ENCODE results near the gene SORL1. TPM values are rescaled to one million over a fixed set of nuclear protein-coding genes. Genes with fewer than 3 reads are reported as not detected.
"Not testable (repeated sequence)": the region's sequence is repeated elsewhere in the genome, so short reads cannot be mapped to it uniquely, and the experiment has no call there.

The SORL1 gene
- total RNA-seq, 1 donor from 2014 or later, result 28.4 TPM

DNA sequence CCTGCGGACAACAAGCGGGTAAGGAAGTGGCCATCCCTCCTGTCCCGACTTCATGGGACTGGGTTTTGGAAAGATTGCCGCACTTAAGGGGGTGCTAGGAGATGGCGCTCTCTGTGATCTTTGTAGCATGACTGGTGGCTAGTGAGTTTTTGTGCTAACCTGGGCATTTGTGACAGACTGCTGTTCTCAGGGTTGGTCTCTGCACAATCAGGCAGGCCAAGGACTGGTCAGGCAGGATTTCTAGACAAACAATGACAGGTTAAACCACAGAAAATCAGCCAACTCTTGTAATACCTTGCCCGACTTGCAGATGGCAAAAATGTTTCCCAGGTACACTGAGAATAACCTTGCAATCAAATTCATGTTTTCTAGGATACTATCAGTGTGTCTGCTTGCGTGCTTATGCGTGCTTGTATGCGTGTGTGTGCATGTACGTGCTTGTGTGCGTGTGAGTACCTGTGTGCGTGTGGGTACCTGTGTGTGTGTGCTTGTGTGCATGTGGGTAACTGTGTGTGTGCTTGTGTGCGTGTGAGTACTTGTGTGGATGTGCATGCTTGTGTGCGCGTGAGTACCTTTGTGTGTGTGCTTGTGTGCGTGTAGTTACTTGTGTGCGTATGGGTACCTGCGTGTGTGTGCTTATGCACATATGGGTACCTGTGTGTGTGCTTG lies 26.2 kb downstream of the SORL1 start:
- H3K4me1 Mint-ChIP-seq, result peaks cover 45% of the 10 kb centered on the region

DNA sequence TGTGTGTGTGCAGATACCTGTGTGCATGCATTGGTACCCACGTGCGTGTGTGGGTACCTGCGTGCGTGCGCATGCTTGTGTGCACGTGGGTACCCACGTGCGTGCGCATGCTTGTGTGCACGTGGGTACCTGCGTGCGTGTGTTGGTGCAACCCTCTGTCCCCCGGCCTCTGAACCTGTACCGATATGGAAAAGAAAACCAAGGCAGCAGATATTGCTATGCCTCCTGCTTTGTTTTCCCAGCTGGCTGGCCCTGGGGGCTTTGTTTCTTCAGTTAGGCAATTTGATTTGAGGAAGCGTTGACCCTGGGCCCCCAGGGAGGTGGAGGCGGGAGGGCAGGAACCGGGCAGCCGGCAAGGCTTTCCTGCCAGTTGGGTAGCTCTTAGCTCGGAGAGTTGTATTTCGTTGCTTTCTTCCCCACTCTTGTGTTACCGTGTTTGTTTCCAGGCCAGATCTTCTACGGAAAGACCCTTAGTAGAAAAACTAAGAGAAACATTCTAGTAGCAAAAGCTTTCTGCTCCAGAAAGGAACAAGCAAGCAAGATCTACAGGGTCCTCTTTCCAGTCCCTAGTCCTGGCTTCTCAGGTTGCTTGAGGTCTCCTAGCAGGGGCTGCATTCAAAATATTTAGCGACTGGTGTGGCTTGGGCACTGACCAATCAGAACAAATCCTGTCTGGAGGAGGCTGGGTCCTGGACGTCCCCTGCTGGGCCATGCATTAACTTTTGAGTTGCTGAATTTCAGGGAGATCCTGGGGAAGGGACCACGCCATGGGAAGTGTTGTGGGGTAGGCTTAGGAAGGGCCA lies 27.0 kb downstream of the SORL1 start:
- Mint-ChIP-seq H3K27ac (no peak overlapping the region), H3K9me3 (no peaks in the 10 kb centered on the region), H3K36me3 (ENCODE audit: low read depth) (peaks cover 35% of the 10 kb centered on the region), H3K4me1 (peaks cover 50% of the 10 kb centered on the region), H3K4me3 (no peak overlapping the region), H3K27me3 (no peaks in the 10 kb centered on the region)
- intact Hi-C loops (cut with micrococcal nuclease), result no loop called here
- DNase-seq, result no peak

More for the DNA sequence above, 26.2 kb downstream of the SORL1 start:
- intact Hi-C loops (cut with micrococcal nuclease), result no loop called here
- Mint-ChIP-seq H3K36me3 (ENCODE audit: low read depth) (peaks cover 31% of the 10 kb centered on the region), H3K9me3 (no peaks in the 10 kb centered on the region), H3K4me3 (no peak overlapping the region), H3K27ac (no peak overlapping the region), H3K27me3 (no peaks in the 10 kb centered on the region)
- DNase-seq, result no peak

DNA sequence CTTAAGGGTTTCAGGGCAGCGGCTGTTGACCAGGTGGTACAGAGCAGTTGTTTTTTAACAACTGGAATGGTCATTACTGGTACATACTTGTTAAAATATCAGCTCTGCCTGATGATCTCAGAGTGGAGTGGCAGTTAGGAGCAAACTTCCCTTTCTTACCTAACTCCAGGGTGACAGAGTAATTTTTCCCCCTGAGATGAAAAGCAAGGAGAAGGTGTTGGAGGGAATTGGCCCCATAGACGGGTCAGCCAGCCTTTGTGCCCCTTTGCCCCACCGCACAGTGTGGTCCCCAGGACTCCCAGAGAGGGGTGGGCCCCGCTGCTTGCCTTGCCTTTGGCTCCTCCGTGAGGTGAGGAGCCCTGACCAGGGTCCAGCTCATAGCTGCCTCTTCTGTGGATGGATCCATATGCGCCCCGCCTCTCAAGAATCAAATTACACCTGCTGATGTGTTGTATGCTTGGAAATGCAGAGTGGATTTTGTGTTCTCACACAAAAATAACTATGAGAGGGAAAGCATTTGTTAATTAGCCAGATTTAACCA lies 27.7 kb downstream of the SORL1 start:
- intact Hi-C loops (cut with micrococcal nuclease), result no loop called here
- no peak for DNase-seq

DNA sequence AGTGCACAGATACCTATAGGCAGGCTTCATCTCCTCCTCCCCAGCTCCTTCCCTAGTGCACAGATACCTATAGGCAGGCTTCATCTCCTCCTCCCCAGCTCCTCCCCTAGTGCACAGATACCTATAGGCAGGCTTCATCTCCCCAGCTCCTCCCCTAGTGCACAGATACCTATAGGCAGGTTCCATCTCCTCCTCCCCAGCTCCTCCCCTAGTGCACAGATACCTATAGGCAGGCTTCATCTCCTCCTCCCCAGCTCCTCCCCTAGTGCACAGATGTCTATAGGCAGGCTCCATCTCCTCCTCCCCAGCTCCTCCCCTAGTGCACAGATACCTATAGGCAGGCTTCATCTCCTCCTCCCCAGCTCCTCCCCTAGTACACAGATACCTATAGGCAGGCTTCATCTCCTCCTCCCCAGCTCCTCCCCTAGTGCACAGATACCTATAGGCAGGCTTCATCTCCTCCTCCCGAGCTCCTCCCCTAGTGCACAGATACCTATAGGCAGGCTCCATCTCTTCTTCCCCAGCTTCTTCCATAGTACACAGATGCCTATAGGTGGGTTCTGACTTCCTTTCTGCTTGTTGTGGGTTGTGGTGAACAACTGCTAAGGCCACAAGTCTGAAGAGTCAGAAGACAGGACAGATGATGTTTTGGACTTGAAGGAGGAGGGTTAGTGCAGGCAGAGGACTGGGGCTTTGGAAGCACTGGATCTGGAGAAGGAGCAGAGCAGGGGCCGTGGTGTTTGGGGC lies 29.5 kb downstream of the SORL1 start:
- Mint-ChIP-seq H3K4me3 (peak overlapping the region; percentile 77), H3K4me1 (peaks cover 50% of the 10 kb centered on the region), H3K36me3 (ENCODE audit: low read depth) (peaks cover 42% of the 10 kb centered on the region), H3K27ac (peak overlapping the region; percentile 92)
- peak; percentile 93 for DNase-seq
- not testable (repeated sequence) for H3K9me3 Mint-ChIP-seq, H3K27me3 Mint-ChIP-seq
- intact Hi-C loops (cut with micrococcal nuclease), result loop anchor here (1.0 kb wide), 3 partner anchors 13 to 29 kb away; partner anchors contain the start of genes SORL1 and SORL1-AS1

More for the DNA sequence above, 27.7 kb downstream of the SORL1 start:
- H3K4me1 Mint-ChIP-seq, result peaks cover 48% of the 10 kb centered on the region
- no peaks in the 10 kb centered on the region for H3K9me3 Mint-ChIP-seq
- H3K27ac Mint-ChIP-seq, result no peak overlapping the region
- H3K36me3 Mint-ChIP-seq (ENCODE audit: low read depth), result peaks cover 36% of the 10 kb centered on the region
- H3K4me3 Mint-ChIP-seq, result no peak overlapping the region
- no peaks in the 10 kb centered on the region for H3K27me3 Mint-ChIP-seq

DNA sequence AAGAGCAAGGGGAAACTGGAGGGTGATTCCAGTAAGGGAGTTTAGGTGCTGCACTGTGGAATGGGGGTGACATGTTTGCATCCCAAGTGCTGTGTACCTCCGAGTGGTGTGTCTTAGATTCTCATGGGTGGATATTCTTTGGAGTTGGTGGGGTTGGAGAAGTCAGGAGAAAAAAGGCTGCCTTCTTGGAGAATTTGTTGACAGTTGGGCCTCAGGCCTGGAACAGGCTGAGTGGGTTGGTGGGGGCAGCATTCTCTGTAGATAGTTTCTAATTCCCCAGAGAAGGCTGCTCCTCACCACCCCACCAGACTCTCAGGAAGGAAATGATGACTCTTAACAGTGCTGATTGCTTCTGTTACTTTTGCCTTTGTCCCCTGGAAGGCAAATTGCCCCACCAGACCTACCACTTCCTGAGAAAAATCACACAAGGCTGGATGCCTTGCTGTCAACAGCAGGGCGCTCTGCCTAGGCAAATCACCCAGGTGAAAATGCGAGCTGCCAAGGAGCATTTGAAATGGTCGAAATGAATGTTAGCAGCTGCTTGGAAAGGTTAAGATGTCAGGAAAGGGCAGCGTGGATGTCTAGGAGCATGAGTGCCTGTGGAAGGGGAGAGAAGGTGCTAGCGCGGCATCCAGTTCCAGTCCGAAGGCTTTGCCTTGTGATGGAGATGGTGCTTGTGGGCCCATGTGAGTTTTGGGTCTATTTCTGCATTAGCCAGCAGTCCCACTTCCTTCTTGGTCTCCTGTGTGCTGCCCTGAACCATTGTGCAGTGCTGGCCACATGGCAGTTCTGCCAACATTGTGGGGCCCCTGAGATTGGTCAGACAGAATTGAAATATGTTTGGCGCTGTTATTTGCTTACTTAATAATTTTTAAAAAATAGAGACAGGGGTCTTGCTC lies 30.4 kb downstream of the SORL1 start:
- intact Hi-C loops (cut with micrococcal nuclease), result loop anchor here (1.0 kb wide), 3 partner anchors 14 to 30 kb away; partner anchors contain the start of genes SORL1 and SORL1-AS1
- Mint-ChIP-seq H3K27me3 (no peaks in the 10 kb centered on the region), H3K9me3 (no peaks in the 10 kb centered on the region), H3K4me3 (peak overlapping the region; percentile 77), H3K36me3 (ENCODE audit: low read depth) (peaks cover 44% of the 10 kb centered on the region), H3K4me1 (peaks cover 45% of the 10 kb centered on the region), H3K27ac (peak overlapping the region; percentile 92)
- DNase-seq, result peak; percentile 89

DNA sequence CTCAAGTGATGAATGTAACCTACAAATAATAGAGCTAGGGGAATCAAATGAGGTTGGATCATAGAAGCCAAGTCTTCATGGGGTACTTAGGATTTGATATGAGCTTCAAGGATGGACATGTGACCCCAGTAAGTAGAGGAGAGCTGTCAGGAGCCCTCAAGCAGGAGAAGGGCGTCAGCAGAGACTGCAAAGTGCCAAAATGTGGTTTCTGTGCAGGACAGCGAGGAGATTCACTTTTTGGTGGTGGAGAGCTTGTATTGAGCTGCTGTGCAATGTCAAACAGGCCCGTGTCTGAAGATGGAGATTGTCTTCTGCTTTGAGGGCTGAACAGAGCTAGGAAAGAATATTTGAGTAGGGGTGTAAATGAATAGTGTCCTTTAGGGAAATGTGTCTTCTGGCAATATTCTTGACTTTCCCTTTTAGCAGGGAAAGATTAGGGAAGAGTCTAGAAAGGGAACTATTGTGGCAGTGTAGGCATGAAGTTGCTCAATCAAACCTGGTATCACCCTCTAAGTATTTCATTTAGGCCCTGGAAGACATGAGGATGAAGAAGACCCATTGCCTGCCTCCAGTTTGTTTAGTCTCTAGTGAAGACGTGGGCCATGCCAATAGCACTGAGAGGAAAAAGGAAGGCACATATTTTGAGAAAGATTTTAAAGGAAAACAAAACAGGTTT lies 31.8 kb downstream of the SORL1 start:
- intact Hi-C loops (cut with micrococcal nuclease), result no loop called here
- no peak for DNase-seq
- Mint-ChIP-seq H3K27me3 (no peaks in the 10 kb centered on the region), H3K36me3 (ENCODE audit: low read depth) (peaks cover 41% of the 10 kb centered on the region), H3K4me1 (peaks cover 42% of the 10 kb centered on the region), H3K4me3 (no peak overlapping the region), H3K27ac (peak overlapping the region; percentile 92), H3K9me3 (no peaks in the 10 kb centered on the region)

DNA sequence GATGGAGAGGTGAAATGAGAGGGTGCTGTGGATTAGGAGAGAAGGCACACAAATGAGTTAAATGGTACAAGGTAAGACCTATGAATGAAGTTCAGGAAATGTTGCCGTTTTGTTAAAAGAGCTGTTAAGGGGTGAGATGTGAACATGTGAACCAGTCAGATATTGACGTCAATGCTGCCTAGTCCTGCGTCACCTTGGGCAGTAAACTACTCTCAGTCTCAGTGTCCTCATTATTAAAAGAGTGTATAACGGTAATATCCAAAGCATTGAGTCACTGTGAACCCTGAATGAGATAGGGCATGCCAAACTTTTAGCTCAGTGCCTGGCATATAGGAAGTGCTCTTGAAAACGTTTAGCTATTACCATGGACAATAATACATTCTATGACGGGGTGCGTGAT lies 33.1 kb downstream of the SORL1 start:
- intact Hi-C loops (cut with micrococcal nuclease), result no loop called here
- H3K4me1 Mint-ChIP-seq, result peaks cover 41% of the 10 kb centered on the region
- peak overlapping the region; percentile 54 for H3K27ac Mint-ChIP-seq
- H3K36me3 Mint-ChIP-seq (ENCODE audit: low read depth), result peaks cover 50% of the 10 kb centered on the region
- H3K4me3 Mint-ChIP-seq, result no peak overlapping the region
- no peaks in the 10 kb centered on the region for H3K9me3 Mint-ChIP-seq
- no peaks in the 10 kb centered on the region for H3K27me3 Mint-ChIP-seq
- no peak for DNase-seq

DNA sequence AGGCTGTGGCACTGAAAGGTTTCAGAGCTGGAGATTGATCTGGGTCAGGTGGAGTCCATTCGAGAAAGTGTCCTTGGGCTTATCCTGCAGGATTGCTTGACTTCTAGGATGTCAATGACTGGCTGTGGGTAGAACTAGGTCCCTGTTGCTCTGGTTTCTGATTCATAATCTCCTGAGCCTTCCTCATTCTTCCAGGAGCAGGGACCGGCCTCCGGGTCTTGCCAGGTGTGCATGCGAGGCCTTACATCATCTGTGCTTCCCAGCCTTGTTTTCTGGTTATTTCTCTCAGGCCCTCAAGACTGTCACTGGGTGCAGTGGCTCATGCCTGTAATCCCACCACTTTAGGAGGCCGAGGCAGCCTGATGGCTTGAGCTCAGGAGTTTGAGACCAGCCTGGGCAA lies 33.9 kb downstream of the SORL1 start:
- no peak overlapping the region for H3K4me3 Mint-ChIP-seq
- peaks cover 53% of the 10 kb centered on the region for H3K36me3 Mint-ChIP-seq (ENCODE audit: low read depth)
- H3K9me3 Mint-ChIP-seq, result no peaks in the 10 kb centered on the region
- no peaks in the 10 kb centered on the region for H3K27me3 Mint-ChIP-seq
- peaks cover 38% of the 10 kb centered on the region for H3K4me1 Mint-ChIP-seq
- no peak for DNase-seq
- intact Hi-C loops (cut with micrococcal nuclease), result no loop called here
- no peak overlapping the region for H3K27ac Mint-ChIP-seq

DNA sequence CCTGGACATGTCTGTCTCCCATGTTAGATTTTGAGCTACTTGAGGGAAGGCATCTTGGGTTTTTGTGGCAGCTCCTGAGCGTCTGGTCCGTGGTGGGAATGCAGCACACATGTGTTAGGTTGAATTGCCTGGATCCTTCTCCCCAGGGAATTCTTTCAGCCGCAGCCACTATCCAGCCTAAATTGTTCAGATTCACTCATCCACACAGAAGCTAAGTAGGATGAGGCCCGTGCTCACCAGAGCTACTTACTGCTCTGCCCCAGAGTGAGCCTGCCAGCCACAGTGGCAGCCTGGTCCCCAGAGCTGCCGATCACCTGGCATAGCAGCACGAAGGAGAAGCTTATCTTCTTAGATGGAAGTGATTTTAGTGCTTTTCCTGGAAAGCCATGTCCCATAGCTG lies 35.1 kb downstream of the SORL1 start:
- Mint-ChIP-seq H3K36me3 (ENCODE audit: low read depth) (peaks cover 62% of the 10 kb centered on the region), H3K9me3 (no peaks in the 10 kb centered on the region), H3K27me3 (no peaks in the 10 kb centered on the region), H3K4me1 (peaks cover 35% of the 10 kb centered on the region), H3K4me3 (no peak overlapping the region), H3K27ac (peak overlapping the region; percentile 35)
- intact Hi-C loops (cut with micrococcal nuclease), result no loop called here
- no peak for DNase-seq

DNA sequence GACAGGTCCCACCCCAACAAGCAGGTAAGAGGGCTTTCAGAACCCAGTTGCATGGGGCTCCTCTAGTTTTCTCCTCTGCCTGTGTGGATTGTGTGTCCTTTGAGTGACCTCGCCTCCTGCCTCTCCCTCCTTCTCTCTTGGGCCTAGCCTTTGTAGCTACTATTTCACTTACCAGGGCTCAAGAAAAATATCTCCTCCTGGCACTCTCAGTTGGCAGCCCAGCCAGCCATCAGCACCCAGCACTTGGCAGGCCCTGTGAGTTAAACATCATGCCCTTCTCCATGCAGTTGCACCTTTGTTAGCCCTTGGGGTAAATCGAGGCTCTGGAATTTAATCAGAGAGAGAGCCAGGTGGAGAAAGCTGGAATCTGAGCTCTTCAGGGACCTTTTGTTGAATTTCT lies 36.1 kb downstream of the SORL1 start:
- H3K4me3 Mint-ChIP-seq, result no peak overlapping the region
- peaks cover 29% of the 10 kb centered on the region for H3K4me1 Mint-ChIP-seq
- intact Hi-C loops (cut with micrococcal nuclease), result no loop called here
- H3K36me3 Mint-ChIP-seq (ENCODE audit: low read depth), result peaks cover 64% of the 10 kb centered on the region
- no peaks in the 10 kb centered on the region for H3K27me3 Mint-ChIP-seq
- DNase-seq, result no peak
- no peaks in the 10 kb centered on the region for H3K9me3 Mint-ChIP-seq
- H3K27ac Mint-ChIP-seq, result no peak overlapping the region

DNA sequence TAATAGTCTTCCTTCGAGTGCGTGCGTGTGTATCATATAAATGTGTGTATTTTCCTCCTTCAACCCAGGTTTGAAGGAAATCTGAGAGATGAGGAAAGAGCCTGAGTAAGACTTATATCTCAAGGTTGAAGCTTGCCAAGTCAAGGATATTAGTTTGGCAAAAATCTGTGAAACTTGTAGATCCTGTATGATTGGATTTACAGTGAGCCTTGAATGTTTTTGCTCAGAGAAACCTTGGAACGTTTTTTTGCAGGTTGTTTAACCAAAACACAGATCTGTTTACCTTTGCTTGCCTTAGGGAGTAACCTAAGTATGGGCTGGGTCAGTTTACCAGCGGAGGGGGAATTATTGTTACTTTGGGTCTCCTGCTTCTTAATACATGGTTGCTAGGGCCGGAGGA lies 36.5 kb downstream of the SORL1 start:
- no peaks in the 10 kb centered on the region for H3K27me3 Mint-ChIP-seq
- no peak overlapping the region for H3K27ac Mint-ChIP-seq
- peaks cover 66% of the 10 kb centered on the region for H3K36me3 Mint-ChIP-seq (ENCODE audit: low read depth)
- H3K9me3 Mint-ChIP-seq, result no peaks in the 10 kb centered on the region
- intact Hi-C loops (cut with micrococcal nuclease), result no loop called here
- no peak overlapping the region for H3K4me3 Mint-ChIP-seq
- peaks cover 27% of the 10 kb centered on the region for H3K4me1 Mint-ChIP-seq
- no peak for DNase-seq

DNA sequence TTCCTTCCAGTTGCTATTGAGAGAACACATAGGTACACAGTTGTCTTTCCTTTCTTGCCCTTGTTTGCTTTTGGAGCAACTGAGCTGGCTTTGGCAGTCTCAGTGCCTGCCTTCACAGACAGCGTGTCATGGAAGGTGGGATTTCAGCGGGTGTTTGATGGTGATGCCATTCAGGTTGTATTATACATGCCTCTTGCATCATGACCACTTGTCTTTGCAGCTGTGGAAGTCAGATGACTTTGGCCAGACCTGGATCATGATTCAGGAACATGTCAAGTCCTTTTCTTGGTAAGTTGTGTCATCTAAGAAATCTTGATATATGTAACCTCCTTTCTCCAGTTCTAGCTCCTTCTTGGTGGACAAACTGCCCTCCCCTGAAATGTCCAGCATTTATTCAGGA lies 37.7 kb downstream of the SORL1 start:
- H3K36me3 Mint-ChIP-seq (ENCODE audit: low read depth), result peaks cover 61% of the 10 kb centered on the region
- no peak for DNase-seq
- intact Hi-C loops (cut with micrococcal nuclease), result no loop called here
- H3K4me3 Mint-ChIP-seq, result no peak overlapping the region
- no peaks in the 10 kb centered on the region for H3K27me3 Mint-ChIP-seq
- no peaks in the 10 kb centered on the region for H3K9me3 Mint-ChIP-seq
- no peak overlapping the region for H3K27ac Mint-ChIP-seq
- H3K4me1 Mint-ChIP-seq, result peaks cover 31% of the 10 kb centered on the region

All from activated CD4-positive, alpha-beta T cell treated with anti-CD3 and anti-CD28 coated beads, Interleukin-2, amount 10 ng/mL, durations not matched to agents 24 days and 14 days (primary cell).